Body of pancreas (tissue), 4 donors: ENCODE results near the gene NUP188. TPM values are rescaled to one million over a fixed set of nuclear protein-coding genes. Genes with fewer than 3 reads are reported as not detected.
"Not testable (repeated sequence)": the region's sequence is repeated elsewhere in the genome, so short reads cannot be mapped to it uniquely, and the experiment has no call there.

ENCODE experiments used
- ATAC-seq: fragments of 150-250 bp; one replicate; pipeline ENCODE4 v1.9.1; 2016
- DNase-seq, 4 donors: peaks; one replicate each; pipeline ENCODE4 v3.0.0-alpha.2; 2019
- H3K27ac ChIP-seq, 4 donors: fragments of 200-600 bp; sonication (generic); 1 replicate in 3 of 4; 2 replicates in 1 of 4; pipeline versions ENCODE4 v1.5.1 to v1.6.1; 2016 to 2019; ENCODE audit warnings: mild to moderate bottlenecking in 1 of 4, mixed read lengths in 1 of 4, moderate library complexity in 1 of 4
- H3K27me3 ChIP-seq, 2 donors: fragments of 200-600 bp; sonication (generic); one replicate each; pipeline ENCODE4 v1.6.0; 2016; ENCODE audit warnings: mild to moderate bottlenecking in 1 of 2
- H3K36me3 ChIP-seq, 2 donors: fragments of 200-600 bp; sonication (generic); replicated peaks in 1 of 2; 2 replicates each; pipeline ENCODE4 v1.5.1; 2016; ENCODE audit warnings: low read depth in 2 of 2; ENCODE audit not compliant: insufficient read depth in 1 of 2
- H3K4me1 ChIP-seq: fragments of 200-600 bp; sonication (generic); one replicate; pipeline ENCODE4 v1.6.0; 2016
- H3K4me3 ChIP-seq, 2 donors: fragments of 200-600 bp; sonication (generic); 1 replicate in 1 of 2; 2 replicates in 1 of 2; pipeline ENCODE4 v1.5.1; 2016 to 2019
- H3K9me3 ChIP-seq, 3 donors: fragments of 200-600 bp; sonication (generic); 1 replicate in 2 of 3; 2 replicates in 1 of 3; pipeline ENCODE4 v1.5.1; 2016
- POLR2A ChIP-seq, 3 donors: fragments of 450-650 bp; IDR thresholded peaks; one replicate each; pipeline ENCODE4 v1.6.1; 2016; ENCODE audit warnings: antibody characterized with exemption in 3 of 3, mild to moderate bottlenecking in 2 of 3
- WGBS, 2 donors: methylation state at CpG; one replicate each; pipeline ENCODE4 v1.1.5; 2017; 5-methylcytosine and 5-hydroxymethylcytosine counted together
- intact Hi-C: fragments of 100-400 bp; cut with DNase I; formaldehyde crosslinking; loops from one replicate; pipeline ENCODE4 v1.15.1; 2023
- total RNA-seq, 2 donors: library from RNA; depleted of rRNA; stranded (reverse); fragments of >200 nt; gene quantifications; one replicate each; pipeline ENCODE4 v1.1.0, GENCODE V29; 2016
- TF ChIP-seq, protein P1 (sequence below), 7 experiments: fragments of 450-650 bp in 4 of 7; fragments of 200-600 bp in 3 of 7; sonication (generic) in 3 of 7; IDR thresholded peaks; one replicate each; pipeline ENCODE4 v1.5.1; 2016 to 2019; ENCODE audit warnings: antibody characterized with exemption in 7 of 7

NUP188 gene
- total RNA-seq, 2 donors from 2014 or later = 15.2 to 18.9 TPM

DNA sequence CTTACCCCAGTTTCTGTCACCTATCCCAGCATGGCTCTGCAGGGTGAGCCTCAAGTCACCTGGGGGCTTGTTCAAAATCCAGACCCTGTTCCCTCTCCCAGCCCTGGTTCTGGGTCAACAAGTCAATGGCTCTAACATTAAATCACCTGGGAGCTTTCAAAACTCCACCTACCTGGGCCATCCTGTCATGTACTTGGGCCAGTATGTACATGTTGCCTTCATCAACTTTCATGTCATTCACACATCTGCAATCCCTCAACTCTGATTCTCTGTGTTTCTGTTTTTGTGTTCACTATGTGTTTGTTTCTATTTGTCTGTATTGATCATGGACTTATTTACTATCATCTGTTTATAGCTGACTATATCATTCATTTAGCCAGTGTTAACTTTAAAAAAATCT, 82.7 kb downstream of the NUP188 start:
- intact Hi-C loops = no loop called here
- no peaks in the 10 kb centered on the region for H3K27me3 ChIP-seq
- H3K27ac ChIP-seq = no peak overlapping the region
- H3K36me3 ChIP-seq = no peaks in the 10 kb centered on the region
- no peaks in the 10 kb centered on the region for H3K9me3 ChIP-seq
- H3K4me1 ChIP-seq = peaks cover 20% of the 10 kb centered on the region
- no peak for TF ChIP-seq POLR2A (IDR thresholded peaks at IDR 0.05)
- TF ChIP-seq, protein P1, sequence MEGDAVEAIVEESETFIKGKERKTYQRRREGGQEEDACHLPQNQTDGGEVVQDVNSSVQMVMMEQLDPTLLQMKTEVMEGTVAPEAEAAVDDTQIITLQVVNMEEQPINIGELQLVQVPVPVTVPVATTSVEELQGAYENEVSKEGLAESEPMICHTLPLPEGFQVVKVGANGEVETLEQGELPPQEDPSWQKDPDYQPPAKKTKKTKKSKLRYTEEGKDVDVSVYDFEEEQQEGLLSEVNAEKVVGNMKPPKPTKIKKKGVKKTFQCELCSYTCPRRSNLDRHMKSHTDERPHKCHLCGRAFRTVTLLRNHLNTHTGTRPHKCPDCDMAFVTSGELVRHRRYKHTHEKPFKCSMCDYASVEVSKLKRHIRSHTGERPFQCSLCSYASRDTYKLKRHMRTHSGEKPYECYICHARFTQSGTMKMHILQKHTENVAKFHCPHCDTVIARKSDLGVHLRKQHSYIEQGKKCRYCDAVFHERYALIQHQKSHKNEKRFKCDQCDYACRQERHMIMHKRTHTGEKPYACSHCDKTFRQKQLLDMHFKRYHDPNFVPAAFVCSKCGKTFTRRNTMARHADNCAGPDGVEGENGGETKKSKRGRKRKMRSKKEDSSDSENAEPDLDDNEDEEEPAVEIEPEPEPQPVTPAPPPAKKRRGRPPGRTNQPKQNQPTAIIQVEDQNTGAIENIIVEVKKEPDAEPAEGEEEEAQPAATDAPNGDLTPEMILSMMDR (IDR thresholded peaks at IDR 0.05) = no peak
- no peak overlapping the region for H3K4me3 ChIP-seq
- ATAC-seq (no peak), DNase-seq (no peak)

DNA sequence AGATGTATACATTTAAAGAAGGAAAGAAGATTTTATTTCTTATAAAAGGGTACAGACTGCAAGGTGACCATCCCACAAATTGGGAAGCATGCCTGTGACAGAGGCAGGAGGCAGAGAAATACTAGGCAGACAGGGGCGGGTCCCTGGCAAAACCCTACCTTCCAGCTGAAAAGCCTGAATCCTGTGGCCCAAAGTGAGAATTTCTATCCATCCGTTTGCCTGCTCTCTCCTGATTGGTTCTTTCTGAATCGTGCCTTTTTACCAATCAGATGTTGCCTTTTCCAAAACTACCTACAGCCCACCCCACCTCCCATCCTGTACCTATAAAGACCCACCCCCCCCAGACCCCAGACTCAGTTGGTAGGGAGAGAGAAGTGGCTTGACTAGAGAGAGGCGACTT, 84.0 kb downstream of the NUP188 start:
- Histone ChIP-seq H3K27me3 (no peaks in the 10 kb centered on the region), H3K4me3 (no peak overlapping the region), H3K36me3 (no peaks in the 10 kb centered on the region), H3K9me3 (no peaks in the 10 kb centered on the region), H3K4me1 (peaks cover 17% of the 10 kb centered on the region), H3K27ac (no peak overlapping the region)
- intact Hi-C loops = no loop called here
- TF ChIP-seq, protein P1 (IDR thresholded peaks at IDR 0.05) = no peak
- no peak for TF ChIP-seq POLR2A (IDR thresholded peaks at IDR 0.05)
- 70 to 75% methylated on average over 4 of the region's 4 CpGs for WGBS, 2 donors
- DNase-seq = no peak
- ATAC-seq = no peak

DNA sequence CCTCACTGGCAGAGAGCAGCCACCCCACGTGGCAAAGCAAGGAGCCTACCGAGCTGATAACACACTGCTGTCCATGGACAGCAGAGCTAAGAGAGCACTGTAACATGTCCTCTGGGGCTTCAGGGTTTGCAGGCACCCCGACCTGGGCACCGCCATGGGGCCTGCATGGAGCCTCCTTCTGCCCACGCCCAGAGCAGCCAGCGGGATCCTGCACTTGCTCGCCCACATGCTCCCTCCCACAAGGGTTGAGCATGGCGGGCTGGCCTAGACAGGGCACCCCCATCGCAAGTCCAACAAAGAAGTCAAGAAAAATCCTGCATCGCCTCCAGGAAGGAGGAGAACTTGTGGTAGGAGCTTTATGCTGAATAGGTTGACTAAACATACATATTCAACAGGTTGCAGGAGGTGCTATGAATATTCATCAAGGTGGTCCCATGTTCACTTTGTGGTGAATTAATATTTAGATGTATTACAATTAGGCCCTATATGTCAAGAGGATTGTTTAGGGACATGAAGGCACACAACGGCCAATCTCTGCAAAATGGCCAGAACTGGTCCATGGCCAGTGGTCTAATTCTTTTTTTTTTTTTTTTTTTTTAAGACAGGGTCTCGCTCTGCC, 85.2 kb downstream of the NUP188 start:
- ATAC-seq (no peak), DNase-seq (no peak)
- no peak for TF ChIP-seq POLR2A (IDR thresholded peaks at IDR 0.05)
- TF ChIP-seq, protein P1 (IDR thresholded peaks at IDR 0.05) = no peak
- intact Hi-C loops = no loop called here
- no peak overlapping the region for H3K4me3 ChIP-seq
- no peaks in the 10 kb centered on the region for H3K9me3 ChIP-seq
- no peaks in the 10 kb centered on the region for H3K27me3 ChIP-seq
- 79 to 83% methylated on average over 5 to 12 of the region's 12 CpGs for WGBS, 2 donors
- H3K27ac ChIP-seq = no peak overlapping the region
- H3K4me1 ChIP-seq = peaks cover 12% of the 10 kb centered on the region
- no peaks in the 10 kb centered on the region for H3K36me3 ChIP-seq

DNA sequence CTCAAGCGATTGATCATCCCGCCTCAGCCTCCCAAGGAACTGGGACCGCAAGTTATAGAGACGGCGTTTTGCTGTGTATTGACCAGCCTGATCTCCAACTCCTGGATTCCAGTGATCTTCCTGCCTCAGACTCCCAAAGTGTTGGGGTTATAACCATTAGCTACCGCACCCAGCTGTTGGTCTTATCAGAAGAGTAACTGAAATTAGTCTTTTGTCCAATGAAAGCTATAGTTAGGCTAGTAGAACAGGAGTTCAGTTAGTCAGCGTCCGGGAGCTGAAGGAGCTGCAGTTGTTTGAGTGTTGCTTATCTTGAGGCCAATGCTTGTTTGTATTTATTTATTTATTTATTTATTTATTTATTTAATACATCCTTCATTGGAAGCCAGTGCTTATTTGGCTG, 85.7 kb downstream of the NUP188 start:
- 84 to 87% methylated on average over 8 of the region's 8 CpGs for WGBS, 2 donors
- Histone ChIP-seq H3K9me3 (no peaks in the 10 kb centered on the region), H3K36me3 (no peaks in the 10 kb centered on the region), H3K27ac (no peak overlapping the region), H3K4me1 (peaks cover 18% of the 10 kb centered on the region), H3K27me3 (no peaks in the 10 kb centered on the region), H3K4me3 (no peak overlapping the region)
- DNase-seq = no peak
- ATAC-seq = no peak
- TF ChIP-seq, protein P1 (IDR thresholded peaks at IDR 0.05) = no peak
- intact Hi-C loops = no loop called here

DNA sequence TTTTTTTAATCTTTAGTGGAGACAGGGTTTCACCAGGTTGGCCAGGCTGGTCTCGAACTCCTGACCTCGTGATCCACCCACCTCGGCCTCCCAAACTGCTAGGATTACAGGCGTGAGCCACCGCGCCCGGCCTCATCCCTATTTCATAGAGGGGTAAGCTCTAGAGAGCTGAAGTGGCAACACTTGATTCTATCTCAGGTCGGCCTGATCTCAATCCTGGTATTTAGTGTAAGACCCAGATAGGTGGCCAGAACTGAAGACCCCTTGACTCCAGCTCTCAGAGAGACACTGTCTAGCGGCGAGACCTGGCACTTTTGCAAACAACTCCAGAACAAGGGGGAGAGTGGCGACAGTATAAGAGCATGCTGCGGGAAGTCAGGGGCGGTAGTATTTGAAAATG, 88.3 kb downstream of the NUP188 start:
- intact Hi-C loops, H3K36me3 ChIP-seq, H3K27me3 ChIP-seq, H3K9me3 ChIP-seq, DNase-seq, H3K4me3 ChIP-seq: not testable (repeated sequence)
- peak; percentile 26 for ATAC-seq
- Histone ChIP-seq H3K27ac (peak overlapping the region; percentile 62 to 77 (median 72)), H3K4me1 (peaks cover 21% of the 10 kb centered on the region)
- WGBS, 2 donors = 17 to 23% methylated on average over 6 to 8 of the region's 13 CpGs
